ENCODE measurements around the gene PAN2. TPM values are rescaled to one million over a fixed set of nuclear protein-coding genes. Genes with fewer than 3 reads are reported as not detected.
A peak's percentile ranks its signal among the peaks of the same experiment; 100 is the strongest.

The PAN2 gene
- total RNA-seq, 1 experiment from 2014 or later, result 78.1 TPM

DNA sequence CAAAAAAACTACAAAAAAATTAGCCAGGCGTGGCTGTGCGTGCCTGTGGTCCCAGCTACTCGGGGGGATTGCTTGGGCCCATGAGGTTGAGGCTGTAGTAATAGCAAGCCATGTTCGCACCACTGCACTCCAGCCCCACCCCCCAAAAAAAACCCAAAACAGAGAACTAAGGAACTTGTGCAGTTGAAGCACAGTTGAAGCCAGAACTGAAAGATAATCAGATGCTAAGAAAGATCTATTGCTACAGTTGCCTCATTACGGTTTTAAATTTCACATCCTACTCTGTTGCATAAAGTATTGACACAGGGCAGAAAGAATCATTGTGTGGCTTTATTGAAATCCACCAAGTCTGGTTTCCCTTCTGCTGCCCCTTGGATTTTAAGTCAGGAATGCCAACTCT is 37.5 kb downstream of the PAN2 start:
- Histone ChIP-seq H3K4me1 (replicated peaks; ENCODE audit: insufficient read depth) (peaks cover 56% of the 10 kb centered on the region), H3K9me3 (ENCODE audit: insufficient read depth, low read depth) (no peaks in the 10 kb centered on the region), H3F3A (ENCODE audit: insufficient read depth, low read depth) (peaks cover 42% of the 10 kb centered on the region), H3K4me3 (no peak overlapping the region), H4K20me1 (ENCODE audit: insufficient read depth) (peaks cover 6% of the 10 kb centered on the region), H3K4me2 (no peak overlapping the region; the same call in 1 of the 2 replicates), H3K79me2 (ENCODE audit: low read depth) (peaks cover 74% of the 10 kb centered on the region), H3K27me3 (ENCODE audit: insufficient read depth, low read depth) (no peaks in the 10 kb centered on the region), H3K9me2 (ENCODE audit: insufficient read depth) (no peaks in the 10 kb centered on the region), H3K27ac (0 out of 2 replicates have a peak overlapping the region, but pooled peaks have one; percentile 27), H3K36me3 (ENCODE audit: low read depth) (0 out of 2 replicates have a peak, but pooled peaks cover 11% of the 10 kb centered on the region), H2AFZ (no peak overlapping the region)
- DNase-seq, result no peak
- BruUV-seq (replicated peaks), result no TSS peak
- TF ChIP-seq, protein P1, sequence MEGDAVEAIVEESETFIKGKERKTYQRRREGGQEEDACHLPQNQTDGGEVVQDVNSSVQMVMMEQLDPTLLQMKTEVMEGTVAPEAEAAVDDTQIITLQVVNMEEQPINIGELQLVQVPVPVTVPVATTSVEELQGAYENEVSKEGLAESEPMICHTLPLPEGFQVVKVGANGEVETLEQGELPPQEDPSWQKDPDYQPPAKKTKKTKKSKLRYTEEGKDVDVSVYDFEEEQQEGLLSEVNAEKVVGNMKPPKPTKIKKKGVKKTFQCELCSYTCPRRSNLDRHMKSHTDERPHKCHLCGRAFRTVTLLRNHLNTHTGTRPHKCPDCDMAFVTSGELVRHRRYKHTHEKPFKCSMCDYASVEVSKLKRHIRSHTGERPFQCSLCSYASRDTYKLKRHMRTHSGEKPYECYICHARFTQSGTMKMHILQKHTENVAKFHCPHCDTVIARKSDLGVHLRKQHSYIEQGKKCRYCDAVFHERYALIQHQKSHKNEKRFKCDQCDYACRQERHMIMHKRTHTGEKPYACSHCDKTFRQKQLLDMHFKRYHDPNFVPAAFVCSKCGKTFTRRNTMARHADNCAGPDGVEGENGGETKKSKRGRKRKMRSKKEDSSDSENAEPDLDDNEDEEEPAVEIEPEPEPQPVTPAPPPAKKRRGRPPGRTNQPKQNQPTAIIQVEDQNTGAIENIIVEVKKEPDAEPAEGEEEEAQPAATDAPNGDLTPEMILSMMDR (conservative IDR thresholded peaks at IDR 0.05), result no peak
- no peak for TF ChIP-seq EZH2 (IDR thresholded peaks at IDR 0.05; ENCODE audit: low read depth)
- CTCF ChIA-PET, result no interaction called here
- POLR2A ChIA-PET (ENCODE audit: unreplicated experiment), result no interaction called here
- intact Hi-C loops (cut with micrococcal nuclease; ENCODE audit: unreplicated experiment), result no loop called here

DNA sequence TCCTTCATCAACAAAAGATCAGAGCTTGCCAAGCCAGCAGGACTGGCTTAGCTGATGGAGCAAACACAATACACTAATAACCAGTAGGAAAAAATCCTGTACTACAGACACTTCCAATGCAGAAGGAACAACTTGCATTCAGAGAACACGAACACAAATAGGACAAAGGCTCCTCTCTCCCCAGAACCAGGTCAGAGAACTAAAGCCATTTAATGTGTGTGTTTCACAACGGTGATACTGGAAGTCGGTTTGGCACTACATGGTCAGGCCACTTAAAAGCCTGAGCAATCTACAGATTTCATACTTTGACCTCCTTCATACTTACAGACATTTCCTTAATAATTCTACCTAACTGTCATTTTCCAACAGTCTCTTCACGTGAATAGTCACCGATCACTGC is 40.0 kb downstream of the PAN2 start:
- TF ChIP-seq, protein P1 (conservative IDR thresholded peaks at IDR 0.05), result no peak
- no peak for TF ChIP-seq EZH2 (IDR thresholded peaks at IDR 0.05; ENCODE audit: low read depth)
- no peak overlapping the region for H3K4me3 ChIP-seq

DNA sequence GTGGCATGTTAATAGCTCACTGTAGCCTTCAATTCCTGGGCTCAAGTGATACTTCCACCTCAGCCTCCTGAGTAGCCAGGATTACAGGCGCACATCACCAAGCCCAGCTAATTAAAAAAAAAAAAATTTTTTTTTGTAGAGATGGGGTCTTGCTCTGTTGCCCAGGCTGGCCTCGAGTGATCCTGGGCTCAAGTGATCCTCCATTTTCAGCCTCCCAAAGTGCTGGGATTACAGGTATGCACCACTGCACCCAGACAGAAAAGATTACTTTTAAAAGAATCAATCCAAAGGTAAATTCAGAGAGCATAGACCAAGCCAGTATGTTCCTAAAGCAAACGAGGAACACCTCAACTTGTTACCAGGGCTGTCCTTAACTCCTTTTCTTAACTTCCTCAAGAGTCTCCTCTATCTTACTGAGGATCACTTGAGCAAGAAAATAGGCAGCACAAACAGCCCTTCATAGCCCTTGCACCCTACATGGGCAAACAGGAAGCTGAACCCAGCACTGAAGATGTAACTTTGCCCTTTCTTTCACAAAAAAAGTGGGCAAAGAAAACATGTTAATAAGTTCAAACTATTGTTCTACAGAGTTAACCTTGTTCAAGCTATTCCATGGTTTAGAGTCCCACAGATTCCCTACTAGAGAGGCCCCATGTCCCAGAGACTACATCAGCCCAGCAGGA is 45.0 kb downstream of the PAN2 start:
- H3K4me1 ChIP-seq (replicated peaks; ENCODE audit: insufficient read depth), result peaks cover 35% of the 10 kb centered on the region
- peaks cover 11% of the 10 kb centered on the region; the same call in 1 of the 2 replicates for H3K36me3 ChIP-seq (ENCODE audit: low read depth)
- H2AFZ ChIP-seq, result no peak overlapping the region

More for the DNA sequence above, 40.0 kb downstream of the PAN2 start:
- Histone ChIP-seq H3K27ac (peak overlapping the region; percentile 51), H3K4me2 (no peak overlapping the region), H4K20me1 (ENCODE audit: insufficient read depth) (peaks cover 6% of the 10 kb centered on the region), H3K9me3 (ENCODE audit: insufficient read depth, low read depth) (no peaks in the 10 kb centered on the region), H3K36me3 (ENCODE audit: low read depth) (0 out of 2 replicates have a peak, but pooled peaks cover 21% of the 10 kb centered on the region), H3K79me2 (ENCODE audit: low read depth) (peaks cover 84% of the 10 kb centered on the region), H3K9me2 (ENCODE audit: insufficient read depth) (no peaks in the 10 kb centered on the region), H3F3A (ENCODE audit: insufficient read depth, low read depth) (peaks cover 57% of the 10 kb centered on the region), H3K27me3 (ENCODE audit: insufficient read depth, low read depth) (no peaks in the 10 kb centered on the region), H2AFZ (no peak overlapping the region), H3K4me1 (replicated peaks; ENCODE audit: insufficient read depth) (peaks cover 56% of the 10 kb centered on the region)
- ChIA-PET POLR2A (ENCODE audit: unreplicated experiment) (no interaction called here), CTCF (no interaction called here)
- no TSS peak for BruUV-seq (replicated peaks)
- no peak for DNase-seq
- intact Hi-C loops (cut with micrococcal nuclease; ENCODE audit: unreplicated experiment), result no loop called here

More for the DNA sequence above, 45.0 kb downstream of the PAN2 start:
- intact Hi-C loops (cut with micrococcal nuclease; ENCODE audit: unreplicated experiment), result no loop called here
- H3F3A ChIP-seq (ENCODE audit: insufficient read depth, low read depth), result peaks cover 41% of the 10 kb centered on the region
- no peak overlapping the region for H3K4me3 ChIP-seq
- DNase-seq, result no peak
- ChIA-PET CTCF (interaction anchor here (0.6 kb wide), 1 partner anchor 69 kb away, joined by 5 read pairs; no protein-coding TSS in a partner anchor), POLR2A (ENCODE audit: unreplicated experiment) (no interaction called here)
- BruUV-seq (replicated peaks), result no TSS peak
- H3K79me2 ChIP-seq (ENCODE audit: low read depth), result peaks cover 47% of the 10 kb centered on the region
- H3K9me2 ChIP-seq (ENCODE audit: insufficient read depth), result no peaks in the 10 kb centered on the region
- H3K4me2 ChIP-seq, result no peak overlapping the region
- TF ChIP-seq, protein P1 (conservative IDR thresholded peaks at IDR 0.05), result no peak
- TF ChIP-seq EZH2 (IDR thresholded peaks at IDR 0.05; ENCODE audit: low read depth), result no peak
- peaks cover 10% of the 10 kb centered on the region for H4K20me1 ChIP-seq (ENCODE audit: insufficient read depth)
- H3K9me3 ChIP-seq (ENCODE audit: insufficient read depth, low read depth), result no peaks in the 10 kb centered on the region
- no peak overlapping the region for H3K27ac ChIP-seq
- H3K27me3 ChIP-seq (ENCODE audit: insufficient read depth, low read depth), result no peaks in the 10 kb centered on the region

Data from PC-9 (cell line).